ENCODE data around the gene SORCS2.
A peak's percentile ranks its signal among the peaks of the same experiment; 100 is the strongest.
"Not testable (repeated sequence)": the region's sequence is repeated elsewhere in the genome, so short reads cannot be mapped to it uniquely, and the experiment has no call there.

Gene SORCS2

DNA sequence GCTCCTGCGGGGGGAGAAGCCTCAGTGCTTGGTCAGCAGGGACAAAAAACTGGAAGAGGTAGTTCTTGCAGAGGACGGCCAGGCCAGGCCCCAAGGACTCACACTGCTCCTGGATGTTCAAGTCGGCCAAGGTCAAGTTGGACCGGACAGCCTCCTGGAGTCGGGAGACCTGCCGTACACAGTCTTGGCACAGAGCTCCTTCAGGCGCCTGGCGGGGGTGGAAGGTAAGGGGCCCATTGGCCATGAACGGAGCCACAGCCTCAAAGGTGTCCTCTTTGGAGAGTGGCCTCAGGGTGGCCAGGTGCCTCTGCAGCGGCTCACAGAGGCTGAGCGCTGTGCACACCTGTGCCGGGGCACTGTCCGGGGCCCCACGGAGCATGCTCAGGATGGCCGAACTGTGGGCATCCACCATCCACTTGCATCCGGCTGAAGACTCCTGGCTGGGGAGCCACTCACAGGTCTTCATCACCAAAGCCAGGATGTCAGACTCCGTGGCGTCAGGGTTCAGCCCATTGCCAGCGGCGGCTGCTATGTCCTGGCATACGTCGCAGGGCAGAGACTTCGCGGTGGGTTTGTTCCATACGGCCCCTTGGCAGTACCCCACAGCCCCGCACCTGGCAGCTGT lies 241.9 kb downstream of the SORCS2 start:
- DNase-seq, result no peak

DNA sequence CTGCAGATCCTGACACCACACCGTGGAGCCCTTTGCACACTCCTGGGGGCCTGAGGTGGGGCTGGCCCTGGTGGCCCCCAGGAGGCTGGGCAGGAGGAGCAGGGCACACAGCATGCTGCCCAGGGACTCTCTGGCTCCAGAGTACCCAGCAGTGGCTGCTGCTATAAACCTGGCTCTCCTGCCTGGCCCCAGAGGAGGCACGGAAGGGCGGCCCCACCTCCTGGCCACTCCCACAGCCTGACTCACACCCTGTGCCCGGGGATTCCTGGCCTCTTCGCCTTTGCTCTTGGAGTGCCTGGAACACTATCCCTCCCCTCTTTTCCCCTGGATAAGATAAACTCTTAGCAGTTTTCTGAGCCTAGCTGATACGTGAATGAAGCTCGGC lies 242.4 kb downstream of the SORCS2 start, which contains the start of gene PSAPL1:
PSAPL1 (minus strand) TSS at position 165 of the 385 bp plus-strand sequence; CDS start at position 114, 51 bp downstream.
- DNase-seq, result peak in 1 of 2 donors; percentile 11

DNA sequence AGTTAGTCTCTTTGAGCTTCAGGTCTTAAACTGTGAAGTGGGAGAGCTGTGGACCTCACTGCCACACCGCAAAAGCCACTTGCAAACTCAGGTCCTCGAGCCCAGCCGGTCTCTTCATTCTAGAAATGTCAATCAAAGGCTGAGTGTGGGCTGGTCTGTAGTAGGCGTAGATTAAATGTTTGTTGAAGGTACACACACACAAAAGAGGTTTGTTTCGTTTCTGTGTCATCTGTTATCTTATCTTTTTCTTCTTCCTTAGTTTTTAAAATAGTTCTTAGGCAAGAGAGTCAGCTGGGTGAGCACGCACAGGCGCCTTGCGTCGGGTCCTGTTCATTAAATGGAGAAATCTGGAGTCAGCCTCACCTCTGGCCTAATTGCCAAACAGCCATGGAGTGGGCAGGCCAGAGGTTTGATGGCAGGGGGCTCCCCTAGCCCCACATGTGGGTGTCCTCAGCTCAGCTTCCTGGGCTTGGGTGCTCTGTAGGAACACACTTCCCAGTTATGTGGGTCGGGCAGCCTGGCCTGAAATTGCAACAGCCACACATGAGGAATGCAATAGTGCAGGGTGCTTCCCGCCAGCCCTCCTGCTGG lies 243.2 kb downstream of the SORCS2 start:
- DNase-seq, result no peak

DNA sequence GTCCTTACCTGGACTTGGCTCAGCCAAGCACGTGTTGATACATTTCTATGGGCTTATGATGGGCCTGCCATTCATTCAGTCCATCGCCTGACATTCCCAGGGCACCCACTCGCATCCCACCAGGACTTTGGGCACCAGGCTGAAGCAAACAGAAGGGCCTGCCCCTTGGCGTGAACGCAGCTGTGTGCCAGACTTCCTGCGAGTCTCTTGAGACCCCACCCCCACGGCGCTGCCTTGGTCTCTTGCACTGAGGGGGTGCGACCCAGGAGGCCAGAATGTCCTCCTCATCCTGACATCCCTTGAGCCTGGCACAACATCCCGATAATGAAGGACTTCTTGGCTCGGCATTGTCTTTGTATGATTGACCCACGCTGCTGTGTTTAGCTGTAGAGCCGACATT lies 243.9 kb downstream of the SORCS2 start:
- no peak for DNase-seq

DNA sequence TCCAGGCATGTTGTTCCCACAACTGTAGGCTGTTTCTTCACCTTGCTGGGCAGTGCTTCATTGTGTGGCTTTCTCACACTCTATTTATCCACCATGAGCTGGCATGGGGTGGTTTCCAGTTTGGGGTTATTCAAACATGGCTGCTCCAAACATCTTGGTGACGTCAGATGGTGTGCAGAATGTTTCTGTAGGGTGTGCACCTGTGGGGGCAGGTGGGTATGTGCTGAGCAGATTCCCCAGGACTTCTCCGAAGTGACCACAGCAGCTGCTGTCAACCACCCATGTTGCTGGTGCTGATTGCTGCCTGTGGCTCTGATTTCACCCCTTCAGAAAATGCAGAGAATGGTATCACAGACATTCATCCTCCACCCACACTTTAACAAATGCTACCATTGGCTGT lies 247.4 kb downstream of the SORCS2 start:
- no peak for DNase-seq

DNA sequence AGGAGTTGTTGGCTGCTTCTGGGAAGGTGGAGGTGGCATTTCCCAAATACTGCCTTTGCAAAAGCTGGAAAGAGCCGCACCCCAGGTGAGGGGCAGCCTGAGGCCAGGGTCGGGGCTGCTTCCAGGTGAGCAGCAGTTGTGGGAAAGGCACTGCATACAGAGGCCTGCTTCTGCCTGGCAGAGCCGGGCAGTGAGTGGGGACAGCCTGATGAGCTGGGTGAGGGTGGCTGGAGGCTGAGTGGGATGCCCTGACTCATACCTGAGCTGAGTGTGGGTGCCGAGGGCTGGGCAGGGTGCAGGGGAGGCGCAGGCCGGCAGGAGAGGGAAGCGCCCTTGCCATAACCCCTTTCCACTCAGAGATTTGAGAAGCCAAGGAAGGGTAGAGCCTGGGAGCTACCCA lies 248.9 kb downstream of the SORCS2 start:
- no peak for DNase-seq

DNA sequence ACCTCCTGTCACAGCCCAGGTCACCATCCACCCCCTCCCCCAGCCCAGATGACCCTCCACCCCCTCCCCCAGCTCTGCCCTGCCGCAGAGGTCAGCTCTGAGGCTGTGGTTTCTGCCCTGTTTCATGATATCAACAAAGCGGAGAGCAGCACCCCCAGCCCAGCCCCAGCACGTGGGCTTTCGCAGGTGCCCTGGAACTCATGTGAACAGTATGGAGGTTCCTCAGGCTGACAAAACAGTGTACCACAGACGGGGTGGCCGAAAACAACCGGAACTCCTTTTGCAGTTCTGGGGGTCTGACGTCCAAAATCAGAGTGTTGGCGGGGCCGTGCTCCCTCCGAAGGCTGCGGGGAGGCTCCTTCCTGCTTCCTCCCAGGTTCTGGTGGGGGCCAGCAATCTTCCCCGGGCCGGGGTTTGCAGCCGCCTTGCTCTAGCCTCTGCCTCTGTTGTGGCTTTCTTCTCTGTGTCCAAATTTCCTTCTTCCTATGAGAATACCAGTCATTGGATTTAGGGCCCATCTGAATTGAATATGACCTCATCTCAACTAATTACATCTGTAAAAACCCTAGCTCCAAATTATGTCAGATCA lies 250.3 kb downstream of the SORCS2 start:
- no peak for DNase-seq

DNA sequence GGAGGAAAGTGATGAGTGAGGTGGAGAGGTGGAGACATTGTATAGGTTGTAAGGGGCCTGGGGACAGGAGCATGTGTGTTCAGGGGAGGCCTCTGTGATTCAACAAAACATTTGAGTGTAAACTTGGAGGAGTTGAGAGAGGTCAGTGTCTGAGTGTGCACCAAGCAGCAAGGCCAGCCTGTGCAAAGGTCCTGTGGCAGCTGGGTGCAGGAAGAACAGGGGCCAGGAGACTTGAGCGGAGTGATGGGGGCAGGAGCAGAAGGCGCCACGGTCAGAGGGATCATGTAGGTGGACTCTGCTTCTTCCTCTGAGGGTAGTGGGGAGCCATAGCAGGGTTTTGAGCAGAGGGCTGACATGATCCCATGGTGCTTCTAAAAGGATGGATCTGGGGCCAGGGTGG lies 252.0 kb downstream of the SORCS2 start:
- no peak for DNase-seq

DNA sequence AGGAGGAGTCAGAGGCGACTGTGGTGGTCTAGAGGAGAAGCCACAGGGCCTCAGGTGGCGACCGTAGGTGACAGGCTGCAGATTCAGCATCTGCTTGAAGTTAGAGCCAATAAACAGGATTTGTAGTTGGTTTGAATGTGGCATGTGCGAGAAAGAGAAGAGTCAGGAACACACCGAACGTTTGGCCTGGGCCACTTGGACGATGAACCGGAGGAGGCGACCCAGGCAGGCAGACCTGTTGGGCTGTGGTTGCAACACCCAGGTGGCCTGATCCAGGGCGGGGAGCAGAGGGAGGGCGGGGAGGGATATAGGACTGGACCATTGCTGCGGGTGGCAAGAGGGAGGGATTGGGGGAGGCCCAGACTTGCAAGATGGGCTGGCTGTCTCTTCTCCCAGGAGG lies 252.4 kb downstream of the SORCS2 start:
- no peak for DNase-seq

DNA sequence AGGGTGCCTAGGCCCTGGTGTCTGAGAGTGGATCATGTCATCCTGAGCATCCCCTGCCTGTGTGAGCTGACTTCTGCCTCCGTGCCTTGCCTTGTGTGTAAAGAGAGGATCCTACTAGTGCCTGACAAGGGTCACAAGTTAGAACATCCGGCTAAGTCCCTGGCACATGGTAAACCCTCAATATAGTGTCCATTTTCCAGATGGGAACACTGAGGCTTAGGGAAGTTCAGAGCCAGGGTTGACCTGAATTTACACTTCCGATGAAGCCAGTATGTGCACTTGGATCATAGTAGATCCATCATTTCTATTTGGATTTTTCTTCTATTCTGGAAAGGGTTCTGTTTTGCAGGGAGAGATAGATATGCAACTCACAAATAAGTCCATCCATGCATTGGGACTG lies 254.9 kb downstream of the SORCS2 start:
- DNase-seq, result no peak

DNA sequence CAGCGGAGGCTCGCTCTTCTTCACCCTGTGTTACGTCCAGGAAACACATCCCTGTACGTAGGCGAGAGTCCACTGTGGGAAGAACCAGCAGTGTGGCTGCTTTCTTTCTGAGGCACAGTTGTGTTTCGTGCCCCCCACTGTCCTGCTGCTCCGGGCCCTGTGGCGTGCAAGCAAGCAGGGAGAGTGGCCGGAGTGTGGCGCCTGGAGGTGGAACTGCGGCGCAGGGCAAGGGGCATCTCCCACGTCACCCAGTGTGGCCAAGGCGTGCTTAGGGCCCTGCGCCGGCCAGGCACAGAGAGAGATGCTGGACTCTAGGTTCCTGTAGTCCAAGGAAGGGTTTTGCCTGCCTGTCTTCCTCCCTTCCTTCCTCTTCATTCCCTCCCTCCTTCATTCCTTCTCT lies 255.7 kb downstream of the SORCS2 start:
- DNase-seq, result no peak

DNA sequence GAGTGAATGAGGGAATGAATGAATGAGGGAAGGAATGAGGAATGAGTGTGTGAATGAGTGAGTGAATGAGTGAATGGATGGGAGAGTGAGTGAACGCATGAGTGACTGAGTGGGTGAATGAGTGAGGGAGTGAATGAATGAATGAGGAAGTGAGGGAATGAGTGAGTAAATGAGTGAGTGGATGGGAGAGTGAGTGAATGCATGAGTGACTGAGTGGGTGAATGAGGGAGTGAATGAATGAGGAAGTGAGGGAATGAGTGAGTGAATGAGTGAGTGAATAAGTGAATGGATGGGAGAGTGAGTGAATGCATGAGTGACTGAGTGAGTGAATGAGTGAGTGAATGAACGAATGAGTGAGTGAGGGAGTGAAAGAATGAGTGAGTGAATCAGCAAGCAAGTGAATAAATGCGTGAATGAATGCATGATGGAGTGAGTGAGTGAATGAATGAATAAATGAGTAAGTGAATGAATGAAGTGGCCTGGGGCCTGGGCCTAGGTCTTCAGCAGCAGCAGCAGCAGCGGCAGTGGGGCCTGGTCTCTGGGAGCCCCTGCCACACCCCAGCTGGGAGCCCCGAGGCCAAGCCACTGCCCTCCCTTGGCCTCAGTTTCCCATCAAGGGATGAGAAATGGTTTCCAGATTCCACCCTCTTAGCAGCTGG lies 258.6 kb downstream of the SORCS2 start:
- no peak for DNase-seq

DNA sequence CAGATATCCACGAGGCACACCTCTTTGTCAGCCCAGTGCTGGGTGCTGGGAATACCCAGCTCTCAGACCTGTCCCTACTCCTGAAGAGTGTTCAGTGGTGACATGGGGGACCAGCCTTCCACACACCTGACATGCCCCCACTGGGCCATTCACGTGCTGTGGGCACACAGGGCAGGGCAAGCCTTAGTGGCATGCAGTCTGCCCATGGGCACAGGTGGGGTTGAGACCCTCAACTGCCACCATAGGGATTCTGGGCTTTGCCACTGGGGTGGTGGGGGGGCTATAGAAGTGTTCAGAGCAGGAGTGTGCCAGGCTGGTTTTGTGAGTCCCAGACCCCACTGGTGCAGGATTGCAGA lies 259.1 kb downstream of the SORCS2 start:
- no peak for DNase-seq

DNA sequence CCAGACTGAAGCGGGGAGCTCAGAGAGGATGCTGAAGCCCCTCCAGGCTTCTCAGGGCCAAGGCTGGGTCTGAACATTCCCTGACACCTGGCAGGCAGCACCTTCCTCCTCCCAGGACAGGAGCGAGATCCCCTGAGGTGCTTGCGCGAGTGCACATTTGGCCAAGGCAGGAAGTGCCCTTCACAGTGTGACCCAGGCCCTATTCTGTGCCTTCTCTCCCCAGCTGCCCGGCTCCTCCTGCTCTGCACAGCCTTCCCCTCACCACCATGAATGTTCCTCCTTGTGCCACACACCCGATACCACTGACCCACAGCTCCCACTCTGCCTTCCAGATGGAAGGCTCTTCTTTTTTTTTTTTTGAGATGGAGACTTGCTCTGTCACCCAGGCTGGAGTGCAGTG lies 259.5 kb downstream of the SORCS2 start:
- DNase-seq, result no peak

DNA sequence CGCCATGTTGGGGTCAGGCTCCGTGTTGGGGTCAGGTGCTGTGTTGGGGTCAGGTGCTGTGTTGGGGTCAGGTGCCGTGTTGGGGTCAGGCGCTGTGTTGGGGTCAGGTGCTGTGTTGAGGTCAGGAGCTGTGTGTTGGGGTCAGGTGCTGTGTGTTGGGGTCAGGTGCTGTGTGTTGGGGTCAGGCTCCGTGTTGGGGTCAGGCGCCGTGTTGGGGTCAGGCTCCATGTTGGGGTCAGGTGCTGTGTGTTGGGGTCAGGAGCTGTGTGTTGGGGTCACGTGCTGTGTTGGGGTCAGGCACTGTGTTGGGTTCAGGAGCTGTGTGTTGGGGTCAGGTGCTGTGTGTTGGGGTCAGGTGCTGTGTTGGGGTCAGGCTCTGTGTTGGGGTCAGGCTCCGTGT lies 260.5 kb downstream of the SORCS2 start:
- DNase-seq, result not testable (repeated sequence)

DNA sequence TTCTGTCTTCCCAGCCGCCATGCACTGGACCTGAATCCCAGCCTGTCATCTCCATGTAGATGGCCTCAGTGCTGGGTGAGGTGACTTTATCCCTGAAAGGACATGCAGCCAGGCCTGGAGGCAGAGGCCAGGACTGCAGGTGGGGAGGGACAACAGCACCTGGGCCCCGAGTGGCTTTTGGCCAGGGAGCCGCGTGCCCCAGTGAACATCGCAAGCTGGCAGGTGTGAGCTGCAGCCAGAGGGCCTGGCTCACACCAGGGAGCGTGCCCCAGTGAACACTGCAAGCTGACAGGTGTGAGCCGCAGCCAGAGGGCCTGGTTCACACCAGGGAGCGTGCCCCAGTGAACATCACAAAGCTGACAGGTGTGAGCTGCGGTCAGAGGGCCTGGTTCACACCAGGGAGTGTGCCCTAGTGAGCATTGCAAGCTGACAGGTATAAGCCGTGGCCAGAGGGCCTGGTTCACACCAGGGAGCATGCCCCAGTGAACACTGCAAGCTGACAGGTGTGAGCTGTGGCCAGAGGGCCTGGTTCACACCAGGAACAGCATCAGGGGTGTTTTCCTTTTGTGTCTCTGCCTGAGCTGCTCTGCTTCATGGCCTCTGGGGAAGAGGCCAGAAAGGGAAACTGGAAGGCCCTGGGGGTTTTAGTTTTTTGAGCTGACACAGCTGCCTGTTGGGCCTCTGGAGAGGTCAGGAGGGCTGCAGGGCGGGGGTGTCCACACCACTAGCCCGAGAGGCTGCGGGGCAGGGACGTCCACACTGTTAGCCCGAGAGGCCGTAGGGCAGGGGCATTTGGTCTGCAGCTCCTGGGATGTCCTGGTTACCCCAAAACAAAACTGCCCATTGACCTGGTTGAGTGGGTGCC lies 265.1 kb downstream of the SORCS2 start:
- DNase-seq, result no peak

DNA sequence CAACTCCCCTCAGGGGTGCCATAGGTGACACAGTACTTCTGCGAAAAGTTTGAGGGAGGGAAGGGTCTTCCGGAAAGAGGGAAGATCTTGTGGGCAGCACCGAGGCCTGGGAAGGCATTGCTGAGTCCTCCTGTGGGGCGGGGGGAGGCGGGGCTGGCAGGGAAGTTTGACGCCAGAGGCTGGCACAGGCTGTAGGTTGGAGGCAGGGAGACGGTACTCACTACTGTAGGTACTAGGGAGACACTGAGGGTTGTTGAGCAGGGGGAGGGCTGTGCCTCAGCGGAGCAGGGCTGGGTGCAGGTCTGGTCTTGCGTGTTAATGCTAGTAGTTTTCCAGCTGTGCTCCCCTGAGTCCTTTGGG lies 265.7 kb downstream of the SORCS2 start:
- no peak for DNase-seq

DNA sequence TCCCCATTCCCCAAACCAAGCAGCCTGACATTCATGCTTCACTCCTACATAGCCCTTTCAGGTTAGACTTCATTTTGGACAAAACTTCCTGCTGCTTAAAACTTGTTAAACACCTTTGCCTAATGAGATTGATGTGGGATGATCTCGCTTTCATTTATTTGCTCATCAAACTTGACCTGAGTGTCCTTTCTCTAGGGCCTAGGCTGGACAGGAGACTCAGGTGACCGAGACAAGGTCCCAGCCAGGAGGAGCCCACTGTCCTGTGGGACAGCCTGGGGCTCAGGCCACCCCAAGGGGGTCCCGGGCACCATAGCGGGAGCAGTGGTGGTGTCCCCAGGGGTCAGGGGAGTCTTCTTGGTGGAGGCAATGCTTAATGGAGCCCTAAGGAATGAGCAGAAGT lies 266.1 kb downstream of the SORCS2 start:
- no peak for DNase-seq

DNA sequence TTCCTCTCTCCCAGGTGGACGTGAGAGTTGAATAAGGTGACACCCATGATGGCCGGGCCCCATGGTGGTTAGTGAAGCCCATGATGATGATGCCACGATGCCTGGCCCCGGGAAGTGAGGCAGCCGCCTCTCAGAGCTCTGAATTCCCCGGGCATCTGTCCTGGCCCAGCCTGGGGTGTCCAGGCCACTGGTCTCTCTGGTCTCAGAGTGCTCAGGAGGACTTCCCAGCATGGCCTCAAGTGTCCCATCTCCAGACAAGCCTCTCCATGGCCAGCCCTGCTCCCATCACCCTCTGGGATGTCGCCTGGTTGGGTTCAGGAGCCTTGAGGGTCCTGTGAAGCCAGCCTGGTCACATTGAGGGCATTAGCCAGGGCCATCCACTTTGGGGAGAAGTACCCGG lies 267.1 kb downstream of the SORCS2 start:
- DNase-seq, result no peak

DNA sequence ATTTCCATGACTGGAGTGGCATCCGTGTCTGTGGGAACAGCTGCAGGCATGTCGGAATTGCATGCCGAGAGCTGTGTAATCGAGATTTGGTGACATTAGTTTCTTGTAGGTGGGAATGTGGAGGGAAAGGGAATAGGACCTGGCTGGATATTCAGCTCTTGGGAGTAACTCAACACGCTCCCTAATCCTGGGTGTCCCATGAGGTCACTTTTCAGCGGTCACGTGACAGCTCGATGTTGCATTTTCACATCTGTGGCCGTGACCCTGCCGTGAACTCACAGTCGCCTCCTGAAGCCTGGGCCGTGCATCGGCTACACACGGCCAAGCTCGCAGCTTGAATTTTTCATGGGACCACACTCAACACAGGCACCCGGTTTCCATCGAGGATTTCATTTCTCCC lies 268.2 kb downstream of the SORCS2 start:
- no peak for DNase-seq

DNA sequence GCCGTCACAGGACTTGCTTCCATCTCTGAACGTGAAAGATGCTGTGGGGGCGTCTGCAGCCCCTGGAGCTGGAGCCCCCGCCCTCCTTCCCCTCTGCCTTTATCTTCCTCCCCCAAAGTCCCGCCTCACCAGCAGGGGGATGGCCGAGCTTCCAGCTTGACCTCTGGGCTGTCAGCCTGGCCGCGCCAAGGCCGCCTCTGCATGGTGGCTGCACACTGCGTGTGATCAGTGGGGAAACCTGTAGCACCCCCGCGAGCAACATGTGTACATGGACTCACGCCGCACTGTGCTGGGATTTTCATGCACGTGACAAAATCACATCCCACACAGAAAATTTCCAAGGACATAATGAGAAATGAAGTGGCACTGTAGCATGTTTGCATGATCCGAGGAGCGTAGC lies 268.9 kb downstream of the SORCS2 start:
- no peak for DNase-seq

DNA sequence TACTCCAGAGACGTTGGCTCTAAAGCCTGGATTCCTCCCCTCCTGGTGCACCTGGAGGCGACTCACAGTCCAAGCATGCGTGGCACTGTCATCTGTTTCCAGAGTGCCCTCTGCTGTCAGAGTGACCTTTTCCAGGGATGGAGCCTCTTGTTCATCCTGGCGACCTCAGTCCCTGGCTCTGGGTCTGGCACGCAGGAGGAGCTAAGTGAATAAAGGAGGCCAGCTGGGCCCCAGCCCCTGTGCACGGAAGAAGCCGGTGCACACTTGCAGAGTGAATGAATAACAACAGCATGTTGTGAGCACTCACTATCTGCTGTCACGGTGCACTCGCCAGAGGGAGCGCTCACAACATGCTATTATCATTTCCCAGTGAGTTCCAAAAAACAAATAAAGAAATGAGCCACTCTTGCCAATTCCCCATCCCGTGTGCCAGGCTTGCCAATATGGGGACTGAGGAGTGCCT lies 270.2 kb downstream of the SORCS2 start:
- DNase-seq, result no peak

DNA sequence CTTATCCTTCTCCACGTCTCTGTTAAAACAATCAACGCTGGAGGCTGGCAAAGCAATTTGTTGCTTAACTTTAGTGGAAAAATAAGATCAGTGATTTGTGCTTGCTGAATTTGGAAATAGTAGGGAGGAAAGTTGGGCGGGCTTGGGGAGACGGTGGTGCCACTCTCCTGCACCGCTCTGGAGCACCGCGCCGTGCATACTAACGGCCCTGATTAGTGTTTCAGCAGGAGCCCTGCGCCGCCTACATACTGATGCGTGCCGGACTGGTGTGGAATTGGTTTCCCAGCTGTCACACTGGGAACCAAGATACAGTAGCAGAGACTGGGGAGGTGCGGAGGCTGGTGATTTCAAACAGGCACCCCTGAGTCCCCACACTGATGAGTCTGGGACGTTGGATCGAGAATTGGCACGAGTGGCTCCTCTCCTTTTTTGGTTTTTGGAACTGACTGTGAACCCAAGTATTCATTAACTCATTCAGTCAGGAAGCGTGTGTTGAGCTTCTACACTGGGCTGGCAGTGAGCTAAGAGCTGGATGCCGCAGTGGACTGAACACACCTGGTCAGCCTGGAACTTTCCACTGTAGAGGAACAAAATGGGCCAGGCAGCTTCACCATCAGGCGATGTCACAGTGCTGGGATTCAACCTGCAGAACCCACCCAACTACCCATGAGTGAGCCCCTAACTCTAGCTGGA lies 271.4 kb downstream of the SORCS2 start:
- no peak for DNase-seq
